ENCODE results near the gene FFAR2. TPM values are rescaled to one million over a fixed set of nuclear protein-coding genes. Genes with fewer than 3 reads are reported as not detected.
"Not testable (repeated sequence)": the region's sequence is repeated elsewhere in the genome, so short reads cannot be mapped to it uniquely, and the experiment has no call there.

The FFAR2 gene
- total and polyA plus RNA-seq, 2 donors from 2014 or later, result 0.22 TPM; not detected in 1

- Histone ChIP-seq H3K4me3 (ENCODE audit: low read length in 3 of 3) (no peak overlapping the region), H3K27ac (ENCODE audit: low read depth in 2 of 2, low read length in 2 of 2) (no peak overlapping the region), H3K27me3 (ENCODE audit: control insufficient read depth, insufficient read depth, low read length) (no peaks in the 10 kb centered on the region), H3K9ac (ENCODE audit: low read length in 3 of 3) (no peak overlapping the region), H3K9me3 (ENCODE audit: control insufficient read depth in 2 of 3, insufficient read depth in 1 of 3, low read length in 3 of 3) (no peaks in the 10 kb centered on the region), H3K36me3 (ENCODE audit: control insufficient read depth in 2 of 3, insufficient read depth in 3 of 3, low read length in 3 of 3) (no peaks in the 10 kb centered on the region), H3K4me1 (ENCODE audit: control insufficient read depth in 2 of 3, insufficient read depth in 2 of 3, low read depth in 1 of 3, low read length in 3 of 3) (no peaks in the 10 kb centered on the region)
- TF ChIP-seq CTCF (IDR thresholded peaks at IDR 0.05; ENCODE audit: borderline replicate concordance, extremely low read depth, insufficient read depth), result no peak
- DNase-seq, result no peak
- FAIRE-seq, result no peak
- intact Hi-C loops (cut with DNase I), result loop anchor here (10.0 kb wide), 1 partner anchor 111 kb away; the partner anchor contains the start of gene FFAR3
These were observed 18.2 kb downstream of the FFAR2 start for GRCh38 chr19:35466259-35466658.

GRCh38 chr19:35468637-35469036, 20.6 kb downstream of the FFAR2 start:
- peak in 4 of 5 donors; percentile 43 to 76 (median 50) for DNase-seq
- Histone ChIP-seq H3K36me3 (ENCODE audit: control insufficient read depth in 2 of 3, insufficient read depth in 3 of 3, low read length in 3 of 3) (no peaks in the 10 kb centered on the region), H3K9ac (ENCODE audit: low read length in 3 of 3) (no peak overlapping the region), H3K9me3 (ENCODE audit: control insufficient read depth in 2 of 3, insufficient read depth in 1 of 3, low read length in 3 of 3) (no peaks in the 10 kb centered on the region), H3K27ac (ENCODE audit: low read depth in 2 of 2, low read length in 2 of 2) (no peak overlapping the region), H3K4me3 (ENCODE audit: low read length in 3 of 3) (no peak overlapping the region), H3K4me1 (ENCODE audit: control insufficient read depth in 2 of 3, insufficient read depth in 2 of 3, low read depth in 1 of 3, low read length in 3 of 3) (no peaks in the 10 kb centered on the region), H3K27me3 (ENCODE audit: control insufficient read depth, insufficient read depth, low read length) (no peaks in the 10 kb centered on the region)
- FAIRE-seq, result no peak
- peak; percentile 70 for TF ChIP-seq CTCF (IDR thresholded peaks at IDR 0.05; ENCODE audit: borderline replicate concordance, extremely low read depth, insufficient read depth)
- intact Hi-C loops (cut with DNase I), result loop anchor here (10.0 kb wide), 1 partner anchor 114 kb away; the partner anchor contains the start of gene FFAR3

- no peaks in the 10 kb centered on the region for H3K36me3 ChIP-seq (ENCODE audit: control insufficient read depth in 2 of 3, insufficient read depth in 3 of 3, low read length in 3 of 3)
- FAIRE-seq (no peak), DNase-seq (no peak)
- TF ChIP-seq CTCF (IDR thresholded peaks at IDR 0.05; ENCODE audit: borderline replicate concordance, extremely low read depth, insufficient read depth), result no peak
- H3K27me3 ChIP-seq (ENCODE audit: control insufficient read depth, insufficient read depth, low read length), result no peaks in the 10 kb centered on the region
- intact Hi-C loops (cut with DNase I), result no loop called here
- no peaks in the 10 kb centered on the region for H3K4me1 ChIP-seq (ENCODE audit: control insufficient read depth in 2 of 3, insufficient read depth in 2 of 3, low read depth in 1 of 3, low read length in 3 of 3)
- H3K27ac ChIP-seq (ENCODE audit: low read depth in 2 of 2, low read length in 2 of 2), result no peak overlapping the region
- H3K9ac ChIP-seq (ENCODE audit: low read length in 3 of 3), result no peak overlapping the region
- H3K9me3 ChIP-seq (ENCODE audit: control insufficient read depth in 2 of 3, insufficient read depth in 1 of 3, low read length in 3 of 3), result no peaks in the 10 kb centered on the region
- H3K4me3 ChIP-seq (ENCODE audit: low read length in 3 of 3), result no peak overlapping the region
These were observed 22.1 kb downstream of the FFAR2 start for GRCh38 chr19:35470128-35470527.

DNA sequence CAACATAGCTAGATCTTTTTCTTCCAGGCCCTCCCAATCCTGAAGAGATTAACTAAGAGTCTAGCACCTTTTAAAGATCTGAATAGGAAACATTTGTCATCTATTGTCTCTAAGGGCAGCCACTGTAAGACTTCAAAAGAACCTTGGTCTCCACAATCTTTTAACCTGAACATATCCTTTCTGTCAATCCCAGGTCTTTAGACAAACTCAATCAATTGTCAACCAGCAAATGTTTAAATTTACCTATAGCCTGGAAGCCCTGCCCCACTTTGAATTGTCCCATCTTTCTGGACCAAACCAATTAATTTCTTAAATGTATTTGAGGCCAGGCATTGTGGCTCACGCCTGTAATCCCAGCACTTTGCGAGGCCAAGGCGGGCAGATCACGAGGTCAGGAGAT, 23.0 kb downstream of the FFAR2 start:
- H3K27me3 ChIP-seq (ENCODE audit: control insufficient read depth, insufficient read depth, low read length); H3K4me3 ChIP-seq (ENCODE audit: low read length in 3 of 3); FAIRE-seq; H3K36me3 ChIP-seq (ENCODE audit: control insufficient read depth in 2 of 3, insufficient read depth in 3 of 3, low read length in 3 of 3); H3K4me1 ChIP-seq (ENCODE audit: control insufficient read depth in 2 of 3, insufficient read depth in 2 of 3, low read depth in 1 of 3, low read length in 3 of 3); H3K27ac ChIP-seq (ENCODE audit: low read depth in 2 of 2, low read length in 2 of 2); DNase-seq; H3K9me3 ChIP-seq (ENCODE audit: control insufficient read depth in 2 of 3, insufficient read depth in 1 of 3, low read length in 3 of 3); intact Hi-C loops (cut with DNase I); H3K9ac ChIP-seq (ENCODE audit: low read length in 3 of 3): not testable (repeated sequence)
